ENCODE results near the gene CLPTM1.
A peak's percentile ranks its signal among the peaks of the same experiment; 100 is the strongest.
"Not testable (repeated sequence)": the region's sequence is repeated elsewhere in the genome, so short reads cannot be mapped to it uniquely, and the experiment has no call there.

CLPTM1 gene

GRCh38 chr19:44954649-44955504 is at the start of gene CLPTM1:
Gene CLPTM1 (plus strand): TSS chr19:44955380. CDS start chr19:44955396, 16 bp downstream.
- peak; percentile 98 for DNase-seq (ENCODE audit: low read depth)
- TF ChIP-seq CTCF (IDR thresholded peaks at IDR 0.05; ENCODE audit: insufficient read depth, low read depth, low read length, missing control alignments), result no peak
- H3K4me3 ChIP-seq (ENCODE audit: low read depth, low read length), result peak within 1 kb of the TSS; percentile 79

GRCh38 chr19:44905437-44906160 is 49.6 kb upstream of the CLPTM1 start, which contains the start of gene APOE:
Gene APOE (plus strand): TSS chr19:44905796. CDS start chr19:44906625, 829 bp downstream.
- DNase-seq (ENCODE audit: low read depth), result no peak
- no peak within 1 kb of the TSS for H3K4me3 ChIP-seq (ENCODE audit: low read depth, low read length)
- no peak for TF ChIP-seq CTCF (IDR thresholded peaks at IDR 0.05; ENCODE audit: insufficient read depth, low read depth, low read length, missing control alignments)

GRCh38 chr19:44907613-44908012 is 47.6 kb upstream of the CLPTM1 start:
- H3K4me3 ChIP-seq (ENCODE audit: low read depth, low read length), result no peak overlapping the region
- DNase-seq (ENCODE audit: low read depth), result no peak
- TF ChIP-seq CTCF (IDR thresholded peaks at IDR 0.05; ENCODE audit: insufficient read depth, low read depth, low read length, missing control alignments), result no peak

GRCh38 chr19:44908074-44908835 is 46.9 kb upstream of the CLPTM1 start:
- TF ChIP-seq CTCF (IDR thresholded peaks at IDR 0.05; ENCODE audit: insufficient read depth, low read depth, low read length, missing control alignments), result no peak
- H3K4me3 ChIP-seq (ENCODE audit: low read depth, low read length), result no peak overlapping the region
- DNase-seq (ENCODE audit: low read depth), result no peak

GRCh38 chr19:44908836-44909261 is 46.3 kb upstream of the CLPTM1 start:
- no peak for DNase-seq (ENCODE audit: low read depth)
- no peak for TF ChIP-seq CTCF (IDR thresholded peaks at IDR 0.05; ENCODE audit: insufficient read depth, low read depth, low read length, missing control alignments)

GRCh38 chr19:44909775-44910174 is 45.4 kb upstream of the CLPTM1 start:
- H3K4me3 ChIP-seq (ENCODE audit: low read depth, low read length), result no peak overlapping the region
- no peak for TF ChIP-seq CTCF (IDR thresholded peaks at IDR 0.05; ENCODE audit: insufficient read depth, low read depth, low read length, missing control alignments)
- no peak for DNase-seq (ENCODE audit: low read depth)

More at GRCh38 chr19:44908836-44909261, 46.3 kb upstream of the CLPTM1 start:
- H3K4me3 ChIP-seq (ENCODE audit: low read depth, low read length), result no peak overlapping the region

GRCh38 chr19:44911896-44912295 is 43.3 kb upstream of the CLPTM1 start:
- H3K4me3 ChIP-seq (ENCODE audit: low read depth, low read length); DNase-seq (ENCODE audit: low read depth): not testable (repeated sequence)

Data from GM12865 (cell line).